ENCODE data around the gene LGALS3.

LGALS3 gene

GRCh38 chr14:55115861-55116245 is 13.2 kb upstream of the LGALS3 start:
- no peak for DNase-seq

DNA sequence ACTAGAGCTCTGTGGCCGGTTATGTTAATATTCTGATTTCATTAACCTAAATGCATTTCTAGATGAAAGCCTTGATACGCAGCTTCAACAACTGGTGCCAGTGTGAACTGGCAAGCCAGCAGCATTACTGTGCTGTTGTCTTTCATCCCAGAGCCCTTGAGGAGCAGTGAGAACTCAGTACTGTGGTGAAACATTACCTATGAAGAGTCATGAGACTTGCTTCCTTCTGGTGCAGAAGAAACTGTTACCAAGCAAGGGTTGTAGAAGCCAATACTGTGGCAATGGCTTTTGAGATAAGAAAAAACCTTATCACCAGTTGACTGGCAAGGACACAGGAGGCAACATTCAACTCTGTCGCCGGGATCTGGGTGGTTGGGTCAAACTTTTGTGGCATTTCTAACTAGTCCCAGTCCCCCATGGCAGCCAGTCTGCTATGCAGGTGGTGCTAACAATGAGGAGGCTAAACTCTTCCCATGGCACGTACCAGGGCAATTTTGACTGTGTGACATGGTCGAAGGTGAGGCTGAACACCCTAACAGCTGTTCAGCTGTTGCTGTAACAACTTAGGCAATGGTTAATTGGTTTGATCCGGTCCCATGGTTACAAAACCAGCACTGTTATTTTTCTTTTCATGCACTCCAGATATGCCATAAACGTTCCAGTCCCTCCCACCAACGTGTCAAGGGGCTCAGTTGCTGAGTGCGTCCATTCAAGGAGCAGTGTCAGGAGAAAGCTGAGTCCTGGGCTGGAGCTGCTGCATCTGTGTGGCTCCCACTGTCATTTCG is 12.6 kb upstream of the LGALS3 start:
- peak; percentile 95 for DNase-seq

GRCh38 chr14:55117803-55118441 is 11.1 kb upstream of the LGALS3 start:
- DNase-seq, result peak; percentile 84

GRCh38 chr14:55118761-55119160 is 10.3 kb upstream of the LGALS3 start:
- DNase-seq, result no peak

DNA sequence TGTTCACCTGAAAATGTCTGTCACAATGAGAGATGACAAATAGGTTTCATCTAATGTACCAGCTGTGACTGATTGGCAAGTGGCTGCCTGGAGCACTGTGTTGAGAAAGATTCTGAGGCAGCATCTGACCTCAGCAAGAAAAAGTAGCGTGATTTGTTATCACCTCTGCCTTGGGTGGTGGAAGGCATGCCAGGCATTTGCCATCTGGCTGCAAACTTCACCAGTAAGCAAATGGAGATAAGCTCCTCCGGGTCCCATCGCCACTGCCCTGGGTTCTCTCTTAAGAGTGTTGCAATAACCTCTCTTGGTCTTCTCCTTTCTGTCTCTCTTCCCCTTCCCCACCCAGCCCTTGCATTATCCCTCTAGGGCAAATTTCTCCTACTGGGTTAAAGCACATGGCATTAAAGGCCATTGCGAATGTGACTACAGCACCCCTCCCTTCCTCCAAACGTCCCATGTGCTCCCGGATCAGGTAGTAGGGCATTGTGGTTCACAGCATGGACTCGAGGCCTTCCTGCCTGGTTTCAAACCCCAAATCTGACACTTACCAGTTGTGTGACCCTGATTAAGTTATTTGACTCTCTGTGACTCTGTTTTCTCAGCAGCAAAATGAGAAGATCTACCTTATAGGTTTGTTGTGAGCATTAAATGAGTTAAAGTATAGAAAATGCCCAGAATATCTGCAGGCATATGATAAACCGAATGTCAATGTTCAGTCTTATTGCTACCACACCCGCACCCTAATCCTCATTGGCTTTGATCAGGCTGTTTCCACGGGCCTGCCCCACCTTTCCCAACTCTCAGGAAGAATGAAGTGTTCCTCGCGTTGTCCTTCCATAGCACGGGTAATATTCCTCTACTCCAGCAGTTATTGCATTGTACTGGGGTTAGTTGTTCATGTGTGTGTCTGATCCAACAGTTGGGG is 8.2 kb upstream of the LGALS3 start:
- peak; percentile 83 for DNase-seq

DNA sequence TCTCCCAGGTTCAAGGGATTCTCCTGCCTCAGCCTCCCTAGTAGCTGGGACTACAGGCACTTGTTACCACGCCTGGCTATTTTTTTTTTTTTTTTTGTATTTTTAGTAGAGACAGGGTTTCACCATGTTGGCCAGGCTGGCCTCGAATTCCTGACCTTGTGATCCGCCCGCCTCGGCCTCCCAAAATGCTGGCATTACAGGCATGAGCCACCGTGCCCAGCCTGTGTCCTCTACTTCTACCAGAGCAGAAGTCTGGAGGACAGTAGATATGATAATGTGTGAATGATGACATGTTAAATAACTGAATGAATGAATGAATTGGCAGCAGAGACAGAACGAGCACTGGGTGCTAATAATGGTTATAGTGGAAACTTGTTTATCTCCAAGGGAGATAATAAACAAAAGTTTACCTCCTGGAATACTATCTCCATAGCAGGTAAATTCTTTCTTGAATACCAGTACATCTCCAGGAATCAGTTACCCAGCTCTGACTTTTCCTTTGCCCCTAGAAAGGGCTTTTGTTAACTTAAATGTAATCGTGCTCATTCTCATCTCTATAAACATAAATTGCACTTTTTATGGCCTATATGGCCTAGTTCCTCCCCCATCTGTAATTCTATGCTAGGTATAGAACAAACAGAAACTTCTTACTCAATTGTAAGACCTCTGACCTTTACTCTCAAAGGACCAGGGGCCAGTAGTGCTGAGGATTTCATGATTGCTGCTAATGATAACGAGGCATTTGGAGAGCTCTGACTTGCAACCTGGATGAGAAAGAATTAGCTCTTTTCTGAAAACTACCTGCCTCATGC is 7.2 kb upstream of the LGALS3 start:
- peak; percentile 49 for DNase-seq

DNA sequence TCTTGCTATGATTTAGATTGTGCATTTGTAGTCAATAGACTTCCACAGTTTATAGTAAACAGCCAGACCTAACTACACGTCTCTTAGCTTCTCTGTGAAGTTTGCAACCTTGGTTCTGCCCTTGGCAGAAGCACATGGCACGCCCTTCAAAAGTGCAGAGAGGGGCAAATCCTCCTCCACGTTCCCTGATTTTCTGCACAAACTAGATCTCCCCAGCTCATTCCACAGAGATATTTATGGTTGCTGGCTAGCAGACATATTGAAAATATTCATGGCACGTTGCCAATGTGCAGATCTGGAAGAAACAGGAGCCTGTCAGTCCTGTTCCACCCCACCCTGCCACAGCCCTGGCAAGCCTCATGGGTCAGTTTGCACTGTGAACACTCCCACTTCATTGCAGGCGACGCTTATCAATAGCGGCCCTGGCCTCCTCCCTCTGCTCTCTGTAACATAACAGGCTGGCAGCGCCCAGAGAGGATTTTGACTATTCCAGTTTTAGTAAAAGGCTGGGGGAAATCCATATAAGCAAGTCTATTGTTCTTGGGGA is 6.5 kb upstream of the LGALS3 start:
- DNase-seq, result peak; percentile 98

DNA sequence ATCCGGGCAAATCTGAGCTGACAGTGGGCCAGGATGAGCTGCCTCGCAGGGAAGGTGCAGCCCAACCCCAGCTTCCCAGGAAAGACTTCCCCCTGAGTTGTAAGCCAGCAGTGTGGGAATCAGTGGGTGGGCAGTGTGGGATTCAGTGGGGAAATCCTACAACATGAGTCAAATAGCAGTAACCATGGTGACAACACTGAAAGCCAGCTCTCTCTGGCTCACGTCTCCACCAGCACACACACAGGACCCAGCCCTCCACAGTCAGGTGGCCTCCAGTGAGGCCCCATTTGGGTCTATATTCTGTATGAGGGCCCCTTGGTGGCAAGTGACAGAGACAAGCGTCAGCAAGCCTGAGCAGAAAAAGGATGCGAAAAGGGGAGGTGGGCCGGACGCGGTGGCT is 6.0 kb upstream of the LGALS3 start:
- DNase-seq, result peak; percentile 48

- DNase-seq, result no peak
Observed at GRCh38 chr14:55123852-55124639, 5.0 kb upstream of the LGALS3 start.

- DNase-seq, result peak; percentile 84
Observed at GRCh38 chr14:55124774-55125386, 4.2 kb upstream of the LGALS3 start.

GRCh38 chr14:55125403-55125802 is 3.6 kb upstream of the LGALS3 start:
- DNase-seq, result peak; percentile 92

- no peak for DNase-seq
Observed at GRCh38 chr14:55126034-55126433, 3.0 kb upstream of the LGALS3 start.

- DNase-seq, result no peak
Observed at GRCh38 chr14:55126932-55127459, 2.1 kb upstream of the LGALS3 start.

- no peak for DNase-seq
Observed at GRCh38 chr14:55127460-55127951, 1.5 kb upstream of the LGALS3 start.

GRCh38 chr14:55128386-55129085 is 516 bp upstream of the LGALS3 start:
- DNase-seq, result no peak

GRCh38 chr14:55129428-55130195 is 560 bp downstream of the LGALS3 start:
- peak; percentile 51 for DNase-seq

GRCh38 chr14:55130196-55130550 is 1.1 kb downstream of the LGALS3 start:
- no peak for DNase-seq

GRCh38 chr14:55131370-55132137 is 2.5 kb downstream of the LGALS3 start:
- DNase-seq, result peak; percentile 50

Data from hematopoietic multipotent progenitor cell treated with erythropoietin and hydrocortisone succinate and interleukin-3 and kit ligand, for 6 days (in vitro differentiated cells).